Limb (tissue), 2 donors: ENCODE measurements around the gene CFAP20DC.
"Not testable (repeated sequence)": the region's sequence is repeated elsewhere in the genome, so short reads cannot be mapped to it uniquely, and the experiment has no call there.

ENCODE experiments used
- DNase-seq, 2 donors: peaks; one replicate each; pipeline ENCODE4 v3.0.0-alpha.2; 2016; ENCODE audit errors: extremely low spot score in 2 of 2

CFAP20DC gene

DNA sequence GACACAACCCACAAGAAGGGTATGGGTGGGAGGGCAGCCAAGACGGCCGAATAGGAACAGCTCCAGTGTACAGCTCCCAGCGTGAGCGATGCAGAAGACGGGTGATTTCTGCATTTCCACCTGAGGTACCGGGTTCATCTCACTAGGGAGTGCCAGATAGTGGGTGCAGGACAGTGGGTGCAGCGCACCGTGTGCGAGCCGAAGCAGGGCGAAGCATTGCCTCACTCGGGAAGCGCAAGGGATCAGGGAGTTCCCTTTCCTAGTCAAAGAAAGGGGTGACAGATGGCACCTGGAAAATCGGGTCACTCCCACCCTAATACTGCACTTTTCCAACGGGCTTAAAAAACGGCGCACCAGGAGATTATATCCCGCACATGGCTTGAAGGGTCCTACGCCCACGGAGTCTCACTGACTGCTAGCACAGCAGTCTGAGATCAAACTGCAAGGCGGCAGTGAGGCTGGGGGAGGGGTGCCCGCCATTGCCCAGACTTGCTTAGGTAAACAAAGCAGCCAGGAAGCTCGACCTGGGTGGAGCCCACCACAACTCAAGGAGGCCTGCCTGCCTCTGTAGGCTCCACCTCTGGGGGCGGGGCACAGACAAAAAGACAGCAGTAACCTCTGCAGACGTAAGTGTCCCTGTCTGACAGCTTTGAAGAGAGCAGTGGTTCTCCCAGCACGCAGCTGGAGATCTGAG is 243.1 kb downstream of the CFAP20DC start:
- DNase-seq, result not testable (repeated sequence)

DNA sequence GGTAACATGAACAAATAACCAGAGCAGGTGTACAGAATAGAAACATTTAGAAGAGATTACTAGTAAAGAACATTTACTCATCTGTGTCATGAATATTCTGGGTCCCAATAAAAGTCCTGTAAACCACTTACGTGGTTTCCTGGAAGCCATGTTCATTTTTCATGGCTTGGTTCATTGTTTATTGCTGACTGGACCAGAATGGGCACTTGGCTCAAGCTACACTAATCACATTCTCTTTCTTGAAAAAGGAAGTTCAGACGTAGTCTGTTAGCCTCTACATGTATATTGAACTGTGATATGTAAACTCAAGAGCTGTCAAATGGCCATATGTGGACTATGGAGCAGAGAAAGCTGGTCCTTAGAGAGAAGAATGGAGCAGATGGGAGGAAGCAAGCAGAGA is 244.9 kb downstream of the CFAP20DC start:
- DNase-seq, result no peak

DNA sequence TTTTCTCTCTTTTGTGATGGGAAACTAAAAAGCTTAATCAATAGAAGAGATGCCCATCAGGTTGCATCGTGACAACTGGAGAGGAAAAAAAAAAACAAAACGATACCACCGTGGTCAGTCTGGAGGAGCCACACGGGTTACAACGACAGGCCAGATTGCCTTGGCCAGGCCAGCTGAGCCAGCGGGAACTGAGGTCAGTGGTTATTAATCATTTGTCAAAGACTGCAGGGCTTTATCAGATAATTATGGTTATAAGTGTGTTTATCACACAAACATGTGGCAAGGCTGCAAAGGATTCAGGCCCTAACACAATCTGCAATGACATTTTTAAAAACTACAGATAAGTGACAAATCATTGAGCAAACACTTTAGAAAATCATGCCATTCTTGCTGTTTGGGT is 248.3 kb downstream of the CFAP20DC start:
- no peak for DNase-seq

GRCh38 chr3:58800940-58801339 is 248.9 kb downstream of the CFAP20DC start:
- no peak for DNase-seq

DNA sequence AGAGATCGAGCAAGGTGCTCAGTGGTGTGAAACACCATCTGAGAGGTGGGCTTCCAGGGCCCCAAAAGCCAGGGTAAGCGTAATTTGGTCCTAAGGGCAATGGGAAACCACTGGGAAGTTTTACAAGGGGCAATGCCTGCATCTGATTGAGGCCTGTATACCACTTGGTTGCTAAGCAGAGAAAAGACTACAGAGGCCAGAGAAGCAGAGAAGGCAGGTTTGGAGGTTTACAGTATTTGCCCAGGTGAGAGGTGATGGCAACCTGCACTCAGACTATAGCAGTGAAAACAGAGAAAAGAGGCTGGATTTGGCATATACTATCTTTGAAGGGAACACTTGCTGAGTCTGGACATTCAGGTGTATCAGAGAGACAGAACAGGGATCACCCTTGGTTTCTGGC is 249.8 kb downstream of the CFAP20DC start:
- DNase-seq, result no peak

DNA sequence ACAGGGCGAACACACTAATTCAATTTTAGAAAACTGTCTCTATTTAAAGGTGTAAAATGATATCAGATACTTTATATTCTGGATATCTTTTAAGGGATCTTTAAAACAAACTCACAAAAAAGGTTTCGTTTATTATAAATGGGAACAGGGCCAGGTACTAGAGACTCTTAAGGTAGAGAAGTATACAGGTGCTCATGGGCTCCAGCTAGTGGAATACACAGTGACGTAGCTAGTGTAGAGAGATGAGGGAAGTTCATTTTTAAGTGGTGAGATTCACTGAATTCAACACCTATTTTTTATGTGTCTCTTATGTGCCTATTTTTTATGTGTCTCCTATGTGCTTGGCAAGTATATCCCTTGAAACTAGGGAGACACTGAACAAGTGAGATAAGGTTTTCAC is 250.6 kb downstream of the CFAP20DC start:
- no peak for DNase-seq

DNA sequence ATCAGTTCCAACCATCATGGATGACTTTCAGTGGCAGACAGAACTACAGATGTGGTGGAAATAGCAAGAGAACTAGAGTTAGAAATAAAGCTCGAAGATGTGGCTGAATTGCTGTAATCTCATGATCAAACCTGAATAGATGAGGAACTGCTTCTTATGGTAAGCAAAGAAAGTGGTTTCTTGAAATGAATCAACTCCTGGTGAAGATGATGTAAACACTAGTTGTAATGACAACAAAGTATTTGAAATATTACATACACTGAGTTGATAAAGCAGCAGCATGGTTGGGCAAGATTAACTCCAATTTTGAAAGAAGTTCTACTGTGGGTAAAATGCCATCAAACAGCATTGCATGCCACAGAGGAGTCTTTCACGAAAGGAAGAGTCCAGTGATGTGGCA is 251.5 kb downstream of the CFAP20DC start:
- no peak for DNase-seq

- no peak for DNase-seq
These were observed 255.1 kb downstream of the CFAP20DC start for GRCh38 chr3:58794750-58795149.

DNA sequence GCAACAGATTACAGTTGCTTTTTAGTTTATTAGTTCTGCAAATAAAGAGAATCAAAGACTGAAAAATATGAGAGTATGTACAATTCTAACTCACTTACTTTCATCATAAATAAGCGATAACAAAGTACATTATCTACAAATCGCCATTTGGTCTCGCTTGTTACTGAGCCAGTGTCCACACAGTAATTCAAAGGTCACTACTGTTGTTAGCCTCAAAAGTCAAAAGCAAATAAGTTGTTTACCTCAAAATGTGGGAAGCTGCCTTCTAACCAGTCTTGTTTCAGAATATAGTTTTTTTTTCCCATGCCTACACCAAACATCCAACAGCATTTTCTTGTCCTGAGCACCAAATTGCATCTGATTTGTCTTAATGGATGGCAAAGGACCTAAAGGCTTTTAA is 255.9 kb downstream of the CFAP20DC start:
- DNase-seq, result no peak

DNA sequence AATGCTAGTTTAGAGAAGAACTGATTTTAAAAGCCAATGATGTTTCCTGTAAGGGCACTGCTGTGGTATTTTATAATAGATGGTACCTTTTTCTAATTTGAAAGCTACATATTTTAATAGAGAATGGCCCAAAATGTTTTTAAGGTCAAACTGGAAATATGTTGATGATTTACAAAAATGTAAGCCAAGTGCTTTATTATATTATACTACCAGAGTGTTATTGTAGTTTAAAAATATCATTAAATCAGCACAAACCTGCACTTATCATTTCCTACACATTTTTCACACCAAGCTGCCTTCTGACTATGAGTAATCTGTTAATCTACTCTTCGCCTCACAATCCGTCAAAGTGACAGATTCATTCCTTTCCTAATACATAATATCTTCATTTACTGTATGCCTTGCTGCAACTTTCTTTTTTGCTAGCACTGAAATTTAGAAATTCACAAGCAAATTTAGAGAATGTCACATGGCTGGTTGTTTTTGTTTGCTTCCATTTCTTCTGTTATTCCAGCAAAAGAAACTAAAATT is 256.8 kb downstream of the CFAP20DC start:
- DNase-seq, result no peak

DNA sequence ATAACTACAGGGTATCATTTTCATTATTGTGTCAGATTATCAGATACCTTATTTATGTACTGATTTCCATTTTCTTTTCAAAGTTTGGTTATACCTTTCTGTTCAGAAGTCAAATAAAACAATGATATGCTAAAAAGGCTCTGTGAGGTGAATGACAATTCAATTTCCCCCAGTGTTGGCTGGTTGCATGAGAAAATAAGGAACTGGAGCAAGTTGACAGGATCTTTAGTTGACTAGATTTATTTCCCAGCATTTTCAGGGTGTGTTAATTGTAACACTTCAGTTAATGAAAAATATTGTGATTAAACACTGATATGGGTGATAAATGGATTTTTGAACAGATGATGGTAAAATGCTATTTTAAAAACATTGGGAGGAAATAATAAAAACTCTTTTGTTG is 260.4 kb downstream of the CFAP20DC start:
- no peak for DNase-seq

DNA sequence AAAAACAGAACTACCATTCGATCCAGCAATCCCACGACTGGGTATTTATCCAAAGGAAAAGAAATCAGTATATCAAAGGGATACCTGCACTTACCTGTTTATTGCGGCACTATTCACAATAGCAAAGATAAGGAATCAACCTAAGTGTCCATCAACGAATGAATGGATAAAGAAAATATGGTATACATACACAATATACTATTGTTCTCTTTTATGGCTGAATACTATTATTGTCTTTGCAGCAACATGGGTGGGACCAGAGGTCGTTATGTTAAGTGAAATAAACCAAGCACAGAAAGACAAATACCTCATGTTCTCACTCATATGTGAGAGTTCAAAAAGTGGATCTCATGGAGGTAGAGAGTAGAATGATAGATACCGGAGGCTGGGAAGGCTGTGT is 264.9 kb downstream of the CFAP20DC start:
- no peak for DNase-seq

DNA sequence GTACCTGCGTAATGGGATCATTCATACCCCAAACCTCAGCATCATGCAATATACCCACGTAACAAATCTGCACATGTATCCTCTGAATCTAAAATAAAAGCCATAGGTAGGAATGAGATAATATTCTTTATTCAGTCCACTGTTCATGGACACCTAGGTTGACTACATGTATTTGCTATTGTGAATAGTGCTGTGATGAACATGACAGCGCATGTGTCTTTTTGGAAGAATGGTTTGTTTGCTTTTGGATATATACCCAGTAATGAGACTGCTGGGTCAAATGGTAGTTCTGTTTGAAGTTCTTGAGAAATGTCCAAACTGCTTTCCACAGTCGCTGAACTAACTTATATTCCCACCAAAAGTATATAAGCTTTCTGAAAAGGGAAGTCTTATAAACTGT is 265.4 kb downstream of the CFAP20DC start:
- no peak for DNase-seq

GRCh38 chr3:58783845-58784244 is 266.0 kb downstream of the CFAP20DC start:
- no peak for DNase-seq

GRCh38 chr3:58779934-58780333 is 269.9 kb downstream of the CFAP20DC start:
- DNase-seq, result no peak

DNA sequence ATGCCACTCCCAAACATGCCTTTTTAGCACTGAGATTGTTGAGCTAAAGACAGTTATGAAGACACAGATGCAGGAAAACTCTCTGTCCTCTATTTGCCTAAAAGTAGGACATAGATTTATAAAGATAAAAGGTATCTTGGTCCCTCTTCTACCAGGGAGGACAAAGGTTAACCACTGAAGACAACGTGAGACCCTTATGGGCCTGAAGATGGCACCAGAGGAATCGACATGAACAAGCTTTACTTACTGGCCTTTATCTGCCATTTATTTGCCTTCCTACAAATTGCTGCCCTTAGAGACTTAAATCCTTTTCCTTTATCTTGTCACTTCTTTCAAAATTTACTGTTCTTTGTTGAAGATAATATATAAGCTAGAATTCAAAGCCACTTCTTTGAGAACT is 273.6 kb downstream of the CFAP20DC start:
- no peak for DNase-seq

- no peak for DNase-seq
These were observed 277.4 kb downstream of the CFAP20DC start for GRCh38 chr3:58772462-58772861.

GRCh38 chr3:58769065-58769464 is 280.8 kb downstream of the CFAP20DC start:
- no peak for DNase-seq

DNA sequence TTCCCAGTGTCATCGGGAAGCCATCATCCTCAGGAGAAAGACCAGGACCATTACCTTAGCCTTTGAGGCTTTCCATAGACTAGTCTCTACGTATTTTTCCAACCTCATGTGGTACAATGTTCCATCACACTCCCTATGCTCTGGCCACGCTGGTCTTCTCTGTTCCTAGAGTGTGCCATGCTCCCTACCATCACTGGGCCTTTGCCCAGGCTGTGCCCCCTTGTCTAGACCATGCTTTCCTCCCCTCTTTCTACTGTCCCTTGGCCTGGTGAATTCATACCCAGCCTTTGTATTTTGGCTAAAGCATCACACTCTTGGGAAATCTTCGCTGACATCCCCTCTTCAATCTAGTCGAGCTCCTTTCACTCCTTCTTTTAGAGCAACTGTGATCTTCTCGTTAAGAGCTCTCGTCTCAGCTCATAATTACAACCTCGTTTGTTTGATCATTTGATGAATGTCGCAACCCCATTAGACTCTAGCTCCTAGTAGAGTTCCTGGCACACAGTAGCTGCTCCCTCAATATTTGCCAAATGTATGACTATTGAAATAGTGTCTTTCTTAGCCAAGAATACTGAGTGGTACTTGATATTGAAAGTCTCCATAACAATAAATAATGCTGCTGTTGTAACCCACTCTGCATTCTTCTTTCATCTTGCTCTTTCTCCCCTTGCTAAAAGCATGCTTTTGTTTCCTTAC is 283.1 kb downstream of the CFAP20DC start:
- no peak for DNase-seq

DNA sequence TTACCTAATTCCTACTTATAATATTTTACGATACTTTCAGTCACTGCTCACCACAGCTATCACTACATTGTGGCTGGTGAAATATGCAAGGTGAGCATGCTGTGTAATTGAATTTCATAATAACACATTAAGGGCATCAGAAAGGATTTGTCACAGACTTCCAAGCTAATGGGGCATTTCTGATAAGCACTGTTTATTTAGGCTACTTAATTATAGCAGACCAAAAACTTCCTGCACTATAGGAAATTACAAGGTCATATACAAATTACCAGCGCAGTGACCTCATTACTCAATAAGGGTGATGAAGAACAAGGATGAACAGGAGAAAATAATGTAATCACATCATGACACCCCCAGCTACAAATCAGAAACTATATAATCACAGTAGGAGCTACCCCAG is 294.7 kb downstream of the CFAP20DC start:
- no peak for DNase-seq

DNA sequence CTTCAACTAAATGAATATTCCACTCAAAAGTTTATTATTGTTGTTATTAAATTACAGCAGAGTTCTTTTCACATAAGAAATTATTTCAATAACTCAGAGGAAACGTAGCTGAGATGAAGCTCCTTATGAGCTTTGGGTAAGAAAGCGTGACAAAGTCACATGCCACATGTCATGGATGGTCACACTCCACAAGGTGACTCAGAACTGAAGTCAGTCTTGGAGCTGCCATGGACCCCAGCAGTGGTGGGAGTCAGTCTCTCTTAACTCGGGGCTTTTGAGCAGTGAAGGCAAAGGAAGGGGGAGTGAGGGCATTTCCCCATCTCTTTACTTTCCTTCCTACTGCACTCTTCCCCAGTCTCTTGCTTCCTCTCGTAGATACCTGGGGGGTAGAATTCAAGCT is 295.8 kb downstream of the CFAP20DC start:
- no peak for DNase-seq

- no peak for DNase-seq
These were observed 297.8 kb downstream of the CFAP20DC start for GRCh38 chr3:58751882-58752567.

DNA sequence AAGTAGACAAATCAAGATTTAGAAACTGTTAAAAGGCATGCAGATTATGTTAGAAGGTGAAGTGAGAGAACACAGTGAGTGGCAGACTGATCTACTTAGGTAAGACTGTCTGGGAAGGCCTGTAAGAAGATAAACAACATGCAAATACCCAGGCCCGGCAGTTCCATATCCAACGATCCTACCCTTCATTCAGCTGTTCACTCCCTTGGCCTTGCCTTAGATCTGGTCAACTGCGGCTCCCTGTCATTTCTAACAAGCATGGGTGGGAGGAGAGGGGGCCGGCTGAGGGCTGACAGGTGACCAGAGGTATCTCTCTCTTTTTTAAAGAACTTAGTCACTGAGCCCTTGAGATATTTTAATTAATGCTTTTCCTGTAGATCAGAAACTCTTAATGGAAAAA is 298.6 kb downstream of the CFAP20DC start:
- DNase-seq, result no peak
